Measurements from ENCODE around the gene KIAA1191. TPM values are rescaled to one million over a fixed set of nuclear protein-coding genes. Genes with fewer than 3 reads are reported as not detected.

KIAA1191 gene
- total RNA-seq, 2 experiments from 2014 or later, result 33.3 to 41.2 TPM

GRCh38 chr5:176365351-176366231 lies 4.0 kb upstream of the KIAA1191 start, which contains the start of gene ARL10:
Gene ARL10 (plus strand): TSS chr5:176365487. CDS start chr5:176365564, 77 bp downstream.
- no TSS peak for BruUV-seq (replicated peaks)
- H3K27ac ChIP-seq (ENCODE audit: low read depth, low read length, poor library complexity, severe bottlenecking), result no peak within 1 kb of the TSS
- peaks cover 10% of the 10 kb centered on the region for H3K4me1 ChIP-seq (ENCODE audit: insufficient read depth, low read length, poor library complexity, severe bottlenecking)
- intact Hi-C loops (cut with micrococcal nuclease; ENCODE audit: unreplicated experiment), result no loop called here
- peaks cover 8% of the 10 kb centered on the region for H3K79me2 ChIP-seq (ENCODE audit: insufficient read depth, low read depth, low read length)
- TF ChIP-seq CTCF (conservative IDR thresholded peaks at IDR 0.05; ENCODE audit: low read length), result no peak
- TF ChIP-seq EZH2phosphoT487 (IDR thresholded peaks at IDR 0.05; ENCODE audit: borderline replicate concordance, low read depth, low read length), result no peak
- POLR2A ChIA-PET, result no interaction called here
- H4K20me1 ChIP-seq (ENCODE audit: insufficient read depth, low read length), result no peaks in the 10 kb centered on the region; the same call in 1 of the 2 replicates
- no peak within 1 kb of the TSS for H3K4me3 ChIP-seq (ENCODE audit: low read depth, low read length, poor library complexity, severe bottlenecking)
- H3K9me3 ChIP-seq (ENCODE audit: low read length), result no peaks in the 10 kb centered on the region
- no peaks in the 10 kb centered on the region for H3K9me2 ChIP-seq (ENCODE audit: insufficient read depth, low read length)
- no peak for DNase-seq (ENCODE audit: low spot score)
- H3K36me3 ChIP-seq (ENCODE audit: insufficient read depth, low read length), result no peaks in the 10 kb centered on the region
- H3K4me2 ChIP-seq (ENCODE audit: low read length), result peak within 1 kb of the TSS; percentile 41; the same call in 1 of the 2 replicates
- CTCF ChIA-PET (ENCODE audit: unreplicated experiment), result no interaction called here
- no peak within 1 kb of the TSS for H2AFZ ChIP-seq (ENCODE audit: low read length)

- CTCF ChIA-PET (ENCODE audit: unreplicated experiment), result no interaction called here
- peak overlapping the region; percentile 41; the same call in 1 of the 2 replicates for H3K4me2 ChIP-seq (ENCODE audit: low read length)
- DNase-seq (ENCODE audit: low spot score), result no peak
- BruUV-seq (replicated peaks), result no TSS peak
- TF ChIP-seq EZH2phosphoT487 (IDR thresholded peaks at IDR 0.05; ENCODE audit: borderline replicate concordance, low read depth, low read length), result no peak
- TF ChIP-seq CTCF (conservative IDR thresholded peaks at IDR 0.05; ENCODE audit: low read length), result no peak
- POLR2A ChIA-PET, result no interaction called here
- peaks cover 16% of the 10 kb centered on the region for H3K4me1 ChIP-seq (ENCODE audit: insufficient read depth, low read length, poor library complexity, severe bottlenecking)
- H3K27ac ChIP-seq (ENCODE audit: low read depth, low read length, poor library complexity, severe bottlenecking), result no peak overlapping the region
- peaks cover under 1% of the 10 kb centered on the region; the same call in 1 of the 2 replicates for H3K36me3 ChIP-seq (ENCODE audit: insufficient read depth, low read length)
- H3K79me2 ChIP-seq (ENCODE audit: insufficient read depth, low read depth, low read length), result peaks cover 14% of the 10 kb centered on the region
- no peaks in the 10 kb centered on the region for H4K20me1 ChIP-seq (ENCODE audit: insufficient read depth, low read length)
- H2AFZ ChIP-seq (ENCODE audit: low read length), result no peak overlapping the region
- H3K4me3 ChIP-seq (ENCODE audit: low read depth, low read length, poor library complexity, severe bottlenecking), result no peak overlapping the region
- no peaks in the 10 kb centered on the region for H3K9me2 ChIP-seq (ENCODE audit: insufficient read depth, low read length)
- intact Hi-C loops (cut with micrococcal nuclease; ENCODE audit: unreplicated experiment), result no loop called here
- no peaks in the 10 kb centered on the region for H3K9me3 ChIP-seq (ENCODE audit: low read length)
These were observed 3.3 kb upstream of the KIAA1191 start for GRCh38 chr5:176364765-176365350.
